Loucy (cell line): ENCODE measurements around the gene MLST8.

ENCODE experiments used
- CTCF ChIP-seq: fragments of 200-600 bp; sonication (generic); conservative IDR thresholded peaks from 2 replicates; pipeline ENCODE4 v1.5.1; 2014; ENCODE audit warnings: mild to moderate bottlenecking, antibody characterized with exemption, low read length
- EZH2phosphoT487 ChIP-seq: fragments of 200-600 bp; IDR thresholded peaks from 2 replicates; pipeline ENCODE4 v1.6.1; 2018; ENCODE audit warnings: antibody characterized with exemption, mild to moderate bottlenecking, moderate library complexity, borderline replicate concordance

DNA sequence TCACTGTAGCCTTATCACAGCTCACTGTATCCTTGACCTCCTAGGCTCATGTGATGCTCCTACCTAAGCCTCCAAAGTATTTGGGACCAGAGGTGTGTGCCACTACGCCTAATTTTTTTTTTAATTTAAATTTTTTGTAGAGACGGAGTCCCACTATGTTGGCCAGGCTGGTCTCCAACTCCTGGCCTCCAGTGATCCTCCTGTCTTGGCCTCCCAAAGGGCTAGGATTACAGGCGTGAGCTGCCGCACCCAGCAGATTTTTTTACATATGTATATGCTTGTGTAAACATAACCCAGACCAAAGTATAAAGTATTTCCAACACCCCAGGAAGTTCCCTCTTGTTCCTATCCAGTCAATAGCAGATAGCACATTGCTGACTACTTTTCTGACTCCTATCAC, 11.1 kb downstream of the MLST8 start:
- TF ChIP-seq CTCF (no peak), EZH2phosphoT487 (no peak)
